T-helper 9 cell (primary cell): Measurements from ENCODE around the gene ABI2.
"Not testable (repeated sequence)": the region's sequence is repeated elsewhere in the genome, so short reads cannot be mapped to it uniquely, and the experiment has no call there.

Source experiments
- DNase-seq: peaks from one replicate; pipeline ENCODE4 v3.0.0-alpha.2; 2020

ABI2 gene

DNA sequence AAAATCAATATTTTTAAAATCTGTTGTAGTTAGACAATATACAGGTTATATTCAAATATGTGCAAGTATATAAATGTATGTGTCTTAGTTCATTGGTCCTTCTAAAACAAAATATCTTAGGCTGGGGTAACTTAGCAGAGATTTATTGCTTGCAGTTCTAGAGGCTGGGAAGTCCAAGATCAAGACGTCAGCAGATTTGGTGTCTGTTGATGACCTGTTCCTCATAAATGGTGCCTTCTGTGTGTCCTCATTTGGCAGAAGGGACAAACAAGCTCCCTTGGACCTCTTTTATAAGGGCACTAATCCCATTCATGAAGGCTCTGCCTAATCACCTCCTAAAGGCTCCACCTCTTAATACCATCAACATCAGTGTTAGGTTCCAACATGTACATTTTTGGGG, 31.3 kb downstream of the ABI2 start:
- DNase-seq: no peak

DNA sequence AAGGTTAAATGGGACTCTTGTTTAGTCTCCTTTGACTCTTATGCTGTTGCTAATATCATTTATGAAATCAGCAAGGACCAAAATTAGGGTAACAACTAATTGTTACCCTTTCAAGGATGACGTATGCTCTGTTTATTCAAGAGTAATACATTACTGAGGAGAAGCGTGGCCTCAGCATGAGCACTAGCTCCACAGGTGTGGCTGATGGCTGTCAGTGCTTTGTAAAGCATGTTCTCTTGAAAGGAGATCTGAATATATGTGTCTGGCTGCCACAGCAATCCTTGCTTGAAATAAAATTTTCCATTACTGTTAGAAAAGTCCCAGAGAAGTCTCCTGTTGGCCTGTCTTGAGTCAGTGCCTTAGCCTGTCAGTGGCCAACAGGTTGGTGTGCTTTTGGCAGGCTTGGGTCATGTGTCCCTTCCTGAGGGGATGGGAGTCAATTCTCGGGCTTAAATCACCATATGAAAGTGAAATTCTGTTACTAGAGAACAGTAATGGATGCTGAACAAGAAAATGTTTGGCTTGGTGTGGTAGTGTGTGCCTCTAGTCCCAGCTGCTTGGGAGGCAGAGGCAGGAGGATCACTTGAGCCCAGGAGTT, 32.7 kb downstream of the ABI2 start:
- DNase-seq: no peak

DNA sequence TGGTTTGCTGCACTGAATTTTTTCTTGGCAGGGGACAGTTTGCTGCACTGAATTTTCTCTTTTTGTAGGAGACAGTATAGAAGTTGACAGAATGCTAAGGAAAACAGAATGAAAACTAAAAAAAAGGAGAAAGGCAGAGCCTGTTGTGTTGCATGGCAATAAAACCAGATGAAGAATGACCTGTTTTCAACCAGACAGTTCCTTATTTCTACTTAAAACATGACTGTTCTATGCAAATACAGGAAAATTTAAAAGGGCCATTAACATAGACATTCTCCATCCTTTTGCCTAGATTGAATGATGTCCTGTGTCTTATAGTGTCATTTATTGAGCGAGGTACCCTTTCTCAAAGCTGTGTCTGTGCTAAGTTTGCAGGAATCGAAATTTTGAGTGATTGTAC, 33.3 kb downstream of the ABI2 start:
- DNase-seq: no peak

DNA sequence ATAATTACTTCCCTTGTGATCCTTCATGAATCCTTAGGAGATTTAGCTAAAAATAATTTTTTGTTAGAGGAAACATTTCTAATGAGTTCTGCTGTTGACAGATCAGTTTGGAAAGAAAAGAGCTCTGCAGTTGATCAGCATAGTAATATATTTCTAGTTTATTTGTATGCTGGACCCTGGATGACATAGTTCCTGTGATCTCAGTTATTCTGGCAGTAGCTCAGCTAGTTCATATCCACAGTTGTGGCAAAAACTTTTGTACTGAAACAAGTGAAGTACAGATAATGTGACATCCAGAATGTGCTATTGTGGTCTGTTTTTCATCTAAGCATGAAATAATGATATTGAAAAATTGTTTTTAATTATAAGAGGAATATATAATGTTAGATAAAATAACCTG, 33.7 kb downstream of the ABI2 start:
- DNase-seq: no peak

DNA sequence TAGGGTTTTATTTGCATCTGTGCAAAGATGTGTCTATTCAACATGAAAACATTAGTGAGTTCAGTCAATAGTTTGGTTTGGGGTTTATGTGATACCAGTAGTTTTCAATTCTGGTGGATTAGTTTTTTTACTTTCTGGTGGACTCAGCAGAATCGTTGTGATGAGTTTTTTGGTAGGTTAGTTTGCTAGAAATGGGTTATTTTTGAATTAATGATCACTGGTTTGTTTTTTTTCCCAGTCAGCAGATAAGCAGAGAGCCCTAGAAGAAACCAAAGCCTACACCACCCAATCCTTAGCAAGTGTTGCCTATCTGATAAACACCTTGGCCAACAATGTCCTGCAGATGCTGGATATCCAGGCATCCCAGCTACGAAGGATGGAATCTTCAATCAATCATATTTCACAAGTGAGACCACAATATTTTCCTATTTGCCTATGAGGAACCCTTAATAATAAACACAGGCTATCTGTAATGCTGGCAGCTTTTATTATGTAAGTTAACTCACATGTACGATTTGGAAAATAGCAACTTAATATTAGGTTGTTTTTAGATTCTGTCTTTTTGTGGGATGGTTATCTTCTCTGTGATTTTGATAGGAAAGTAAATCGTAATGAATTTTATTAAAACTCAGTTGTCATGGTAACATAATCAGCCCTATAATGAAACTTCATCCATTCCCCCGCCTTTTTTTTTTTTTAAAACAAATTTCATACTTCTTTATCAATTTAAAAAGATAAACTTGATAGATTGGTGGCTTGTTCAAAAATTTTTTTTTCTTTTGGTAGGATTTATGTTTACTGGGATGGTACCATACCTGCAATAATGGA, 38.7 kb downstream of the ABI2 start:
- no peak for DNase-seq

DNA sequence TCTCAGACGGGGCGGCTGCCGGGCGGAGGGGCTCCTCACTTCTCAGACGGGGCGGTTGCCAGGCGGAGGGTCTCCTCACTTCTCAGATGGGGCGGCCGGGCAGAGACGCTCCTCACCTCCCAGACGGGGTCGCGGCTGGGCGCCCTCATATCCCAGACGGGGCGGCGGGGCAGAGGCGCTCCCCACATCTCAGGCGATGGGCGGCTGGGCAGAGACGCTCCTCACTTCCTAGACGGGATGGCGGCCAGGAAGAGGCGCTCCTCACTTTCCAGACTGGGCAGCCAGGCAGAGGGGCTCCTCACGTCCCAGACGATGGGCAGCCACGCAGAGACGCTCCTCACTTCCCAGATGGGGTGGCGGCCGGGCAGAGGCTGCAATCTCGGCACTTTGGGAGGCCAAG, 44.5 kb downstream of the ABI2 start:
- not testable (repeated sequence) for DNase-seq

DNA sequence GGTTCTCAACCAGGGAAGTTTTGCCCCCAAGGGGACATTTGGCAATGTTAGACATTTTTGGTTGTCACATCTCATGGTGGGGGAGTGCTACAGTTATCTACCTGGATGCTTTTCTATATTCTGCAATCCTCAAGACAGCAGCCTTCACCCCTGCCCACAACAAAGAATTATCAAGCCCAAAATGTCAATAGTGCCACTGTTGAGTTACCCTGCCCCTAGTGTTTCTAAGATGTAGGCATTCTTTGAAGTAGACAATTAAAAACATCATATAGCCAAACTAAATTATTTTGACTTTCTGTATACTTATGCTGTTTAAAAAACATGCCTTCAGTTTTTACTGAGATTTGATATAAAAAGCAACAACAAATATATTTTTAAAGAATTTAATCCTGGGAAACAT, 48.0 kb downstream of the ABI2 start:
- DNase-seq: no peak

DNA sequence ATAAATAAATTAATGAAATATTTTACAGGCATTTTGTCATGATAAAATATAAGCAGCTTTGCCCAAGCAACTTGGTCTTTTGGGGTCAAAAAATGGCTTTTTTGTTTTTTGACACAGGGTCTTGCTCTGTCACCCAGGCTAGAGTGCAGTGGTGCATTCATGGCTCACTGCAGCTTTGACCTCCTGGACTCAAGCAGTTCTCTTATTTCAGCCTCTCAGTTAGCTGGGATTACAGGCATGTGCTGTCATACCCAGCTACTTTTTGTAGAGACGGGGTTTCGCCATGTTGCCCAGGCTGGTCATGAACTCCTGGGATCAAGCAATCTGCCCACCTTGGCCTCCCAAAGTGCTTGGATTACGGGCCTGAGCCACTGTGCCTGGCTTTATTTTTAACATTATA, 51.0 kb downstream of the ABI2 start:
- DNase-seq: no peak

DNA sequence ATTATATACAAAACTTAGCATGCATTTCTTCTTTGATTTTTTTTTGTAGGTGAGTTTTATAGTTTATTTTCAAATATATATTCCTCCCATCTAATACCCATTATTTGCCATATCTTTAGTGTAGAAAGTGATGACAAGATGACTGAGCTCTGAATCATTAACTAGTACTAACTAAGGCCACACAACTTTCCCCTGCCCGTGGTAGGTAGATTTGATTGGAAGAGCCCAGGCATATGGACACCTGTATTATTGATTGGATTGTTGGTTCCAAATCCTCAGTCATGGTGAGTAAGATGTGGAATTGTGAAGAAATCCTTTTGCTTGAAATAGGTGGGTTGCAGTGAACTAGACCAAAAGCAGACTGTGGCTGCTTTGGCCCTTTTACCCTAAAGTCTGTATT, 54.8 kb downstream of the ABI2 start:
- no peak for DNase-seq

DNA sequence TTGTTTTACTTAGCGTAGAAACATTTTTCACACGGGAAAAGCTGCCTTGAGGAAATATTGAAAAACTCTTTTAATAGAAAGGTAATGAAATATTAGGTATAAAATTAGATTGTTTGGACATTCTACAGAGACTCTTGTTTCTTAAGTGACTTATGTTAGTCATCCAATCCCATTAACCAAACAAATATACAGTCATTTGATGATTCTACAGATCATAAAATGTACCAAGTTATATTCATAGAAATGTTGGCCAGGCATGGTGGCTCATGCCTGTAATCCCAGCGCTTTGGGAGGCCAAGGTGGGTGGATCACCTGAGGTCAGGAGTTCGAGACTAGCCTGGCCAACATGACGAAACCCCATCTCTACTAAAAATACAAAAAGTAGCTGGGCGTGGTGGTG, 60.0 kb downstream of the ABI2 start:
- DNase-seq: not testable (repeated sequence)

DNA sequence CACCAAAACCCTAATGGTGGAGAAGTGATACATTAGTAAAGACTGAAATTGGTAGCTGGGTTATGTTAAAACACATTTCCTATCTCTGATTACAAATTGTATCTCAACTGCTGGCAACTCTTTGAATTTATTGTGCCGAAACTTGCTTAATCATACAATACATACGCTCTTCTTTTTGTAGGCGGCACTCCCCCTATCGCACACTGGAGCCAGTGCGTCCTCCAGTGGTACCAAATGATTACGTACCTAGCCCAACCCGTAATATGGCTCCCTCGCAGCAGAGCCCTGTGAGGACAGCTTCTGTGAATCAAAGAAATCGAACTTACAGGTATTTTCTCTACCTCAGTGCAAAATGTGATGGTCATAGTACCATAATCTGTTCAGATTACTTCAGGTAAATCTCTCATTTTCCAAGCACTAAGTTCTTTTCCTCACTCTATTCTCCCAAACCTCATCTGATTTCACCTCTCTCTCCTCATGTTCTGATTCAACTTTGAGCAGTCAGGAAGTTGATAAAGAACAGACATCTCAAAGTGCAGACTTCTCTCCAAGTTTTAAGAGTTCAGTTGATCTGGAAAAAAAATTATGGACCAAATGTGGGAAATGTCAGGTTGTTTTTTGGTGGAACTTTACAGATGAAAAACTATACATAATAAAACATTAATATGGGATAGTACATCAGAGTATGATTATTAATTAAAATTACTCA, 66.5 kb downstream of the ABI2 start:
- no peak for DNase-seq

DNA sequence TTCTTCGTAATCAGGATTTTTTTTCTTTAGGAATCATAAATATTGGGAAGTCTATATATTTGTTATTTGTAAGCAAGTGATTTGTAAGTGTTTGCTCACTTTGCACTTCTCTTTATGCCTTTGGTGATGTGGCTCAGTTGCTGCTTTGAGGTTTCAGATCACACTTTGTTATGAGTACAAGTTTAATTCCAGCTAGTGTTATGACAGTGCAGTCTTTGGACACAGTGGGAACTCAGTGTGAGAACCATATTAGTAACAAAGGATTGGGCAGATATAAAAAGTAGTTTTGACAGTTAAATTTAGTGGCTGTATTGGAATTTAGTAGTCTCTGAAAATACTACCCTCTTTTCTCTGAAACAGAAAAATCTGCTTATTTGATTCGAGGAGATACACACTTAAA, 67.7 kb downstream of the ABI2 start:
- no peak for DNase-seq

DNA sequence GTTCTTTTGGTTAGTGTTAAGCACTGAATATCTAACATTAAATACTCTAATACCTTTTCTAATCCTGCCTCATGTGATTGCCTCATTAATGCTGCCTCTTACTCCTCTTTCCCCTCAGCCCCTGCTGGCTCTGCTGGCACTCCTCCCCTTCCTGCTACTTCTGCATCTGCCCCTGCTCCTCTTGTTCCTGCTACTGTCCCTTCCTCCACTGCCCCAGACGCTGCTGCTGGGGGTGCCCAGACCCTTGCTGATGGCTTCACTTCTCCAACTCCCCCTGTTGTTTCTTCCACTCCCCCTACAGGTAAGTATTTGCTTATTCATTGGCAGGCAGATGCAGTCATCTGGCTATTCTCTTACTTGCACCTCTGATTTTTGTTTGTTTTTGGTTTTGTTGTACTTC, 68.5 kb downstream of the ABI2 start:
- DNase-seq: no peak

DNA sequence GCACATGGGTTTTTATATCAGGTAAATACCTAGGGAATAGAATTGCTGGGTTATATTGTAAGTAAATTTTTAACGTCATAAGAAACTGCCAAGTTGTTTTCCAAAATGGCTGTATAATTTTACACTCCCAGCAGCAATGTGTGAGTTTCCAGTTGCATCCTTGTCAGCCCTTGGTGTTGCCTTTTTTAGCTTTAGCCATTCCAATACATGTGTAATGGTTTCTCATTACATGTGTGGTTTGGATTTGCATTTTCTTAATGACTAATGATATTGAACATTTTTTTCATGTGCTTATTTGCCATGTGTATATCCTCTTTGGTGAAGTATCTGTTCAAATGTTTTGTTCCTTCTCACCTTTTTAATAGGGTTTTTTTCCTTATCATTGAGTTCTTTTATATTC, 70.8 kb downstream of the ABI2 start:
- no peak for DNase-seq

DNA sequence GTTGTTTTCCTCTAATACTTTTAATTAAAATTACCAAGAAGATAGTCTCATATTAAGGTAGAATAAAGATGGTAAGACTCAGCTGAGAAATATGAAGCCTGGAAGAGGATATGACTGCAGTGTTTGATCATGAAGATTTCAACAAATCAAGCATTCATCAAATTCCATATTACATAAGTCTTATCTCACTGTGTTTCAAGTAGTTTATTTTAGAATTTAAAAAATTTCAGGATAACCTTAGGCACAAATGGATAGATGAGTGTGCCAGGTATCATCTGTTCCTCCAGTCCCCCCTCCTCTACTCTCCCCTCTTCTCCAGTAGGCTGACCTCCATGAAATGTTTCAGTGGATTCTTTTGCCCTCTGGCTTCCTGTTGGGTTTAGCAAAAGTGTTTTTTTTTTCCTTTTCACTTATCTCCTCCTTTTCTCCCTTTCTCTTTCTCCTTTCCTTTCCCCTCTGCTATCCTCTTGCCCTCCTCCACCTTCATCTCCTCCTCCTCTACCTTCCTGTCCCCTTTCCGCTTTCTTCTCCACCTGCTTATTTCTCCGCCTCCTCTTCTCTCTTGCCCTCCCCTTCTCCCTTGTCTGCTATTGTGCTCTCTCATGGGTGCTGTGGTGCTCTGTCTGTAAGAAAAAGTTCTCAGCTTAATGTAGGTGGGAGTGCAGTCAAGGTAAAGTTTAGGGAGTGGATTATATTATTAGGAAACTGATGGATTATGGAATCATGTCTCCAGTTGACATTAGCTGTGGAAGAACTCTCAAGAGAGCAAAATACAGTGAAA, 72.8 kb downstream of the ABI2 start:
- DNase-seq: no peak

DNA sequence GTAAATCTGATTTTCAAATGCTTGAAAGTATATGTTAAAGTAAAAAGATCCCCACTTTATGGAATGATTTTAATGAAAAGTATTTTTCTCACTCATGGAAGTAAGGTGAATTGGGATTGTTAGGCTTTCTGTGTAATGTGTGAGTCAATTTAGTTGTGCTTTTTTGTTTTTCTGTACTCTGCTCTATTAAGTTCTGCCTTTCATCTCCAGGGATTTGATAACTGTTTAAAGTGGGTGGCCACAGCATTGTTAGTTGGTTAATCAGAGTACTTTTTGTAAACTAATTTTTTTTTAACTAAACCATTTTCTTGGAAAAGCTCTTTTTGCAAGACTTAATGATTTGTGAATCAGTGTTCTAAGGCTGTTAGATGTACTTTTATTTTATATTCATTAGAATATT, 76.8 kb downstream of the ABI2 start:
- no peak for DNase-seq

DNA sequence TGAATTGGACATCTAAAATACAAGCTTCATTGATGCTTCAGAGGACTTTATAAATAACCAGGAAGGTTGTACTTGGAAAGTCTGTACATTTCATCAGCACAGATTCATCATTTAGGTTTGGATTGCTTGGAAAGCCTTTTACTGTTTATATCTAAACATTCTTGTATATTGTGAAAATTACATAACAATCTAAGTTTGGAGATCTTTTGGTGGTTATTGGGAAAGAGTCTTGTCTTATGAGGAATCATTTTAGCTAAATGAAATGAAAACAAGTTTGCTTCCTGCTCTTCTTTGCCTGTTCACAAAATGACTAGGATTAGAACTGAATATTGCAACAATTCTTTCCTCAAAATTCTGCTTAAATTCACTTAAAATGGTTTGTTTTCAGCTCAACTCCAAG, 79.3 kb downstream of the ABI2 start:
- no peak for DNase-seq

DNA sequence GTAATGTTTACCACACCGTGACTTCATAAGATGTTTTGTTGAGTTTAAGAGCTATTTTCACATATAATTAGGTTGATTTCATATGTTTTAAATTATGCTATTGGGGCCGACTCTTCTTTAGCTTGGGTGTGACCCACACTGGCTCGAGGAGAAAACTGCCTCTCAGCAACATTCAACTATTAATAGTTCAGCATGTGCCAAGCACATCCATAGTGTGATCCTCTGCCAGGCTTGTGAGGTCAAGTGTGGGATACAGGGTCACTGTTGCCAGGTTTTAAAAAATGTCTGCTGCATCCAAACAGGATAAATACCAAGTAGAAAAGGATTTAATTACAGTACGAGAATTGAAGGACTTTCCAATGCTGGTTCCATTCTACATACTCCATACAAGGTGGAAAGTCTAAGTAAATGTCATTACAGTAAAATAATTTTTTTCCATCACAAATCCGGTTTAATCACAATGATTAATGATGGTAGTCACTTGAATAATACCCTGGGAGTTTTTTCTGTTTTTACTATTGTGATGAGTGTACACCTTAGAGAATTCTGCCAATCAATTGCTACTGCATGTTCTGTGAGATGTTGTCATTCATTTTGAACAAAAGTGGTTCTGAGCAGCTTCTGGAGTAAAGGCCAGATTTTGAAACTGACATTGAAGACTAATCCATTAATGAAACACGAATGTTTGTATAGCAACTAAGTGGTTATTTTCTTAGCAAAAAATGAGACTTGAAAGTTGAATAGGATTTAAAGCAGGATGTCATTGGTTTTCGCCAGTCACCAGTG, 84.5 kb downstream of the ABI2 start:
- DNase-seq: no peak

DNA sequence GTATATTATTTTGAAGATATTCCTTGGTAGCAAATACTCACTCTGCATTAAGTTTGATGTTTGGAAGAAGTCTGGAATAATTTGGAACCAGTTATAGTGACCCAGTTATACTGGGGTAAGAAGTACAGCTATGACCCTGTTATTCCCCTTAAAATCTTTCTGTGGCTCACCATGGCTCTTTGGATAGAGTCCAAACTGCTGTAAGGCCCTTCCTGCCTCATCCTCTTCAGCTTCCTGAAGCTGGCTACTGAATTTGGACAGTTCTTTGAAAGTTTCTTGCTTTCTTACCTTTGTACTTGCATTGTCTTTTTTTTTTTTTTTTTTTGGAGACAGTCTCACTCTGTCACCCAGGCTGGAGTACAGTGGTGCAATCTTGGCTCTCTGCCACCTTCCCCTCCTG, 85.6 kb downstream of the ABI2 start:
- DNase-seq: no peak

DNA sequence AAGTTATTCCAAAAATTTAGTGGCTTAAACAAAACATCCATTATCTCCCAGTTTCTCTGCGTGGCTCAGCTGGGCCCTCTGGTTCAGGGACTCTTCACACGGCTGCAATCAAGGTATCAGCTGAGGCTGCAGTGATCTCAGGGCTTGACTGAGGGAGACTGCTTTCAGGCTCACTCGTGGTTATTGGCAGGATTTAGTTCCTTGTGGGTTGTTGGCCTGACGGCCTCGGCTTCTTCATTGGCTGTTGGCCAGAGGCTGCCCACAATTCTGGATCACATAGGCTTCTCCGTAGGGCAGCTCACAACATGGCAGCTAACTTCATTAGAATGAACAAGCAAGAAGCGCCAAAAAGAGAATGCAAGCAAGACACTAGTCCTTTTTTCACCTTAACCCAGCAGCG, 90.1 kb downstream of the ABI2 start:
- DNase-seq: no peak

DNA sequence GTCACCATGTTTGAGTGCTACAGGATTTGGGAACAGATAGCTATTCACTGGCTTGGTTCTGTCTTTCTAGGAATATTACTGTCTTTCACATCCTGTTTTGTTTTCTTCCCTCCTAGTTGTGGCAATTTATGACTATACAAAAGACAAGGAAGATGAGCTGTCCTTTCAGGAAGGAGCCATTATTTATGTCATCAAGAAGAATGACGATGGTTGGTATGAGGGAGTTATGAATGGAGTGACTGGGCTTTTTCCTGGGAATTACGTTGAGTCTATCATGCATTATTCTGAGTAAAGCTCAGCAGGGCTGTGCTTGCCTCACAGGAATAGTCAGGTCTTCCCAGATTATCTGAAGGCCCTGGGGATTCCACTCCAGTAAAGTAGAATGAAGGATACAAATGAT, 98.9 kb downstream of the ABI2 start:
- no peak for DNase-seq

DNA sequence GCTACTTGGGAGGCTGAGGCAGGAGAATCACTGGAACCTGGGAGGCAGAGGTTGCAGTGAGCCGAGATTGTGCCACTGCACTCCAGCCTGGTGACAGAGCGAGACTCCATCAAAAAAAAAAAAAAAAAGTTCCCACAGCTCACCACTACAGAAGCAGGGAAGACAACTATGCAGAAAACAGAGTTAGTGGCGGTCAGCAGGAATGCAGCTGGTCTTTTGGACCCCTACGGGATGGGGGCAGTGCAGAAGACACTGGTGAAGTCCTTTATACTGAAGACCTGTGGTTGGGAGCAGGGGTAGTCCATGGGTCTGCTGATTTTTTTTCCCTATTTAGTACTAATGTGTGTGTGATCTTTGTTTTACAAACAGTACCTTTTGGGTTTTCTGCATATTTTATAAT, 101.4 kb downstream of the ABI2 start:
- DNase-seq: not testable (repeated sequence)
